CD14-positive monocyte (primary cell): ENCODE data around the gene APBA2. TPM values are rescaled to one million over a fixed set of nuclear protein-coding genes. Genes with fewer than 3 reads are reported as not detected.

Experiments used
- DNase-seq, 3 donors: peaks; one replicate each; pipeline ENCODE4 v3.0.0-alpha.2; 2011 to 2022
- H2AFZ ChIP-seq: 2 replicates; pipeline ENCODE4 v1.6.0; 2012; ENCODE audit warnings: mild to moderate bottlenecking, low read depth, low read length, inconsistent platforms; ENCODE audit not compliant: insufficient read depth, poor library complexity, severe bottlenecking
- H3K27ac ChIP-seq, 2 donors: 1 replicate in 1 of 2; 2 replicates in 1 of 2; pipeline ENCODE4 v1.5.1; 2012 to 2013; ENCODE audit warnings: low read length in 2 of 2, control low read depth in 1 of 2, inconsistent platforms in 1 of 2, low read depth in 1 of 2, mild to moderate bottlenecking in 1 of 2
- H3K27me3 ChIP-seq, 2 donors: one replicate each; pipeline versions ENCODE4 v1.6.0 to v1.6.1; 2011 to 2013; ENCODE audit warnings: low read length in 2 of 2; ENCODE audit not compliant: control insufficient read depth in 2 of 2, insufficient read depth in 2 of 2
- H3K36me3 ChIP-seq, 2 donors: replicated peaks in 1 of 2; 1 replicate in 1 of 2; 2 replicates in 1 of 2; pipeline versions ENCODE4 v1.5.1 to v1.6.1; 2012 to 2013; ENCODE audit warnings: low read length in 2 of 2, control low read depth in 1 of 2, inconsistent platforms in 1 of 2, mild to moderate bottlenecking in 1 of 2; ENCODE audit not compliant: insufficient read depth in 2 of 2, control insufficient read depth in 1 of 2
- H3K4me1 ChIP-seq, 2 donors: 1 replicate in 1 of 2; 2 replicates in 1 of 2; pipeline versions ENCODE4 v1.5.1 to v1.6.1; 2012 to 2013; ENCODE audit warnings: low read length in 2 of 2, control low read depth in 1 of 2, inconsistent platforms in 1 of 2, mild to moderate bottlenecking in 1 of 2, moderate library complexity in 1 of 2; ENCODE audit not compliant: insufficient read depth in 2 of 2, control insufficient read depth in 1 of 2
- H3K4me2 ChIP-seq: replicated peaks from 2 replicates; pipeline ENCODE3; 2012; ENCODE audit warnings: low read length, moderate library complexity, mild to moderate bottlenecking; ENCODE audit not compliant: poor library complexity, severe bottlenecking; ENCODE audit errors: extremely low read depth
- H3K4me3 ChIP-seq, 3 experiments: fragments of 200-600 bp in 1 of 3; sonication (generic) in 1 of 3; replicated peaks in 1 of 3; 1 replicate in 2 of 3; 2 replicates in 1 of 3; pipeline ENCODE4 v1.5.1; 2011 to 2013; ENCODE audit warnings: low read length in 3 of 3, mild to moderate bottlenecking in 3 of 3, control low read depth in 2 of 3, low read depth in 2 of 3, inconsistent platforms in 1 of 3, moderate library complexity in 1 of 3
- H3K79me2 ChIP-seq: 2 replicates; pipeline ENCODE4 v1.6.0; 2012; ENCODE audit warnings: mild to moderate bottlenecking, control low read depth, inconsistent platforms, low read length, moderate library complexity; ENCODE audit not compliant: insufficient read depth
- H3K9ac ChIP-seq: 2 replicates; pipeline ENCODE4 v1.6.0; 2017; ENCODE audit warnings: low read length, mild to moderate bottlenecking; ENCODE audit not compliant: insufficient read depth, poor library complexity, severe bottlenecking
- H3K9me3 ChIP-seq, 2 donors: replicated peaks in 1 of 2; 1 replicate in 1 of 2; 2 replicates in 1 of 2; pipeline versions ENCODE4 v1.5.1 to v1.6.1; 2012 to 2013; ENCODE audit warnings: low read length in 2 of 2, control low read depth in 1 of 2; ENCODE audit not compliant: control insufficient read depth in 1 of 2, insufficient read depth in 1 of 2
- H4K20me1 ChIP-seq: 2 replicates; pipeline ENCODE4 v1.6.0; 2012; ENCODE audit warnings: mild to moderate bottlenecking, low read length, control low read depth, moderate library complexity; ENCODE audit not compliant: insufficient read depth
- H3K27ac Mint-ChIP-seq, 7 donors: one replicate each; pipeline ENCODE4 v1.8.0; 2020; ENCODE audit warnings: mild to moderate bottlenecking in 7 of 7, mixed read lengths in 7 of 7, moderate library complexity in 6 of 7, inconsistent platforms in 2 of 7
- H3K27me3 Mint-ChIP-seq, 3 donors: one replicate each; pipeline ENCODE4 v1.8.0; 2021 to 2022; ENCODE audit warnings: low read depth in 3 of 3, mild to moderate bottlenecking in 3 of 3, mixed read lengths in 3 of 3, moderate library complexity in 3 of 3, inconsistent platforms in 1 of 3
- H3K36me3 Mint-ChIP-seq, 2 donors: one replicate each; pipeline ENCODE4 v1.8.0; 2020; ENCODE audit warnings: mixed read lengths in 2 of 2, inconsistent platforms in 1 of 2, mild to moderate bottlenecking in 1 of 2
- H3K4me1 Mint-ChIP-seq: one replicate; pipeline ENCODE4 v1.8.0; 2020; ENCODE audit warnings: mild to moderate bottlenecking, mixed read lengths
- H3K4me3 Mint-ChIP-seq, 2 donors: one replicate each; pipeline ENCODE4 v1.8.0; 2020; ENCODE audit warnings: mild to moderate bottlenecking in 2 of 2, mixed read lengths in 2 of 2, moderate library complexity in 1 of 2
- H3K9me3 Mint-ChIP-seq, 7 donors: one replicate each; pipeline ENCODE4 v1.8.0; 2020 to 2022; ENCODE audit warnings: mixed read lengths in 7 of 7, mild to moderate bottlenecking in 6 of 7, moderate library complexity in 6 of 7, inconsistent platforms in 2 of 7
- CTCF ChIP-seq: fragments of 200-600 bp; IDR thresholded peaks from one replicate; pipeline ENCODE4 v1.8.0; 2022; ENCODE audit warnings: antibody characterized with exemption, mild to moderate bottlenecking
- WGBS: methylation state at CpG from one replicate; pipeline ENCODE4 v1.1.5; 2013; ENCODE audit warnings: missing lambda C conversion rate; ENCODE audit not compliant: insufficient coverage; 5-methylcytosine and 5-hydroxymethylcytosine counted together
- intact Hi-C, 2 donors: fragments of 100-400 bp; cut with micrococcal nuclease; formaldehyde crosslinking; loops; one replicate each; pipeline versions ENCODE4 v1.15.0 to v1.15.1; 2023
- polyA plus RNA-seq, 3 donors: library from polyadenylated mRNA; depleted of rRNA in 1 of 3; unstranded in 2 of 3; stranded (reverse) in 1 of 3; fragments of 300-500 nt in 2 of 3; fragments of >200 nt in 1 of 3; fragmentation: Illumina TruSeq in 2 of 3; gene quantifications; 1 replicate in 2 of 3; 2 replicates in 1 of 3; pipeline ENCODE4 v1.2.3, GENCODE V29; 2012 to 2021

Gene APBA2
- polyA plus RNA-seq, 3 donors: 0.30 TPM; not detected in 2

GRCh38 chr15:28983432-28984311 lies 97.9 kb downstream of the APBA2 start:
- Mint-ChIP-seq H3K27ac (no peak overlapping the region), H3K27me3 (peaks cover 2 to 15% (median 7%) of the 10 kb centered on the region in 3 donors), H3K4me1 (peaks cover 2% of the 10 kb centered on the region), H3K4me3 (no peak overlapping the region), H3K9me3 (peaks cover 0 to 9% (median 0%) of the 10 kb centered on the region in 7 donors), H3K36me3 (no peaks in the 10 kb centered on the region)
- H3K9ac ChIP-seq: no peak overlapping the region
- H3K4me2 ChIP-seq: no peak overlapping the region
- no peak overlapping the region for H3K27ac ChIP-seq
- DNase-seq: no peak
- no peaks in the 10 kb centered on the region for H3K79me2 ChIP-seq
- H4K20me1 ChIP-seq: no peaks in the 10 kb centered on the region
- no peaks in the 10 kb centered on the region for H3K36me3 ChIP-seq
- H3K9me3 ChIP-seq: no peaks in the 10 kb centered on the region
- TF ChIP-seq CTCF: no peak
- peaks cover 0 to 2% of the 10 kb centered on the region in 2 donors for H3K27me3 ChIP-seq
- no peak overlapping the region for H3K4me3 ChIP-seq
- intact Hi-C loops: no loop called here
- no peaks in the 10 kb centered on the region for H3K4me1 ChIP-seq
- 98% methylated on average over 14 of the region's 20 CpGs for WGBS
- no peak overlapping the region for H2AFZ ChIP-seq

- Histone ChIP-seq H3K79me2 (no peaks in the 10 kb centered on the region), H4K20me1 (no peaks in the 10 kb centered on the region), H3K9ac (no peak overlapping the region), H3K4me2 (no peak overlapping the region), H3K27ac (no peak overlapping the region), H3K36me3 (no peaks in the 10 kb centered on the region), H3K9me3 (no peaks in the 10 kb centered on the region), H2AFZ (no peak overlapping the region), H3K27me3 (no peaks in the 10 kb centered on the region), H3K4me3 (no peak overlapping the region), H3K4me1 (no peaks in the 10 kb centered on the region)
- no peak for TF ChIP-seq CTCF
- Mint-ChIP-seq H3K27me3 (peaks cover 2 to 12% (median 5%) of the 10 kb centered on the region in 3 donors), H3K4me1 (peaks cover 2% of the 10 kb centered on the region), H3K36me3 (no peaks in the 10 kb centered on the region), H3K4me3 (no peak overlapping the region), H3K9me3 (peaks cover 0 to 9% (median 0%) of the 10 kb centered on the region in 7 donors), H3K27ac (peak overlapping the region in 1 of 7 donors; percentile 26)
- 92% methylated on average over 4 of the region's 10 CpGs for WGBS
- DNase-seq: no peak
- intact Hi-C loops: no loop called here
These were observed 98.9 kb downstream of the APBA2 start for GRCh38 chr15:28984421-28985315.
